Upper lobe of left lung (tissue), 4 donors: ENCODE results near the gene PDGFRA.

Source experiments
- CTCF ChIP-seq, 6 experiments: fragments of 450-650 bp in 4 of 6; fragments of 200-600 bp in 2 of 6; sonication (generic) in 2 of 6; IDR thresholded peaks; one replicate each; pipeline ENCODE4 v1.5.1; 2016 to 2019; ENCODE audit warnings: antibody characterized with exemption in 6 of 6
- POLR2A ChIP-seq, 4 donors: fragments of 450-650 bp; IDR thresholded peaks; one replicate each; pipeline ENCODE4 v1.5.1; 2016 to 2017; ENCODE audit warnings: antibody characterized with exemption in 4 of 4, mild to moderate bottlenecking in 2 of 4

DNA sequence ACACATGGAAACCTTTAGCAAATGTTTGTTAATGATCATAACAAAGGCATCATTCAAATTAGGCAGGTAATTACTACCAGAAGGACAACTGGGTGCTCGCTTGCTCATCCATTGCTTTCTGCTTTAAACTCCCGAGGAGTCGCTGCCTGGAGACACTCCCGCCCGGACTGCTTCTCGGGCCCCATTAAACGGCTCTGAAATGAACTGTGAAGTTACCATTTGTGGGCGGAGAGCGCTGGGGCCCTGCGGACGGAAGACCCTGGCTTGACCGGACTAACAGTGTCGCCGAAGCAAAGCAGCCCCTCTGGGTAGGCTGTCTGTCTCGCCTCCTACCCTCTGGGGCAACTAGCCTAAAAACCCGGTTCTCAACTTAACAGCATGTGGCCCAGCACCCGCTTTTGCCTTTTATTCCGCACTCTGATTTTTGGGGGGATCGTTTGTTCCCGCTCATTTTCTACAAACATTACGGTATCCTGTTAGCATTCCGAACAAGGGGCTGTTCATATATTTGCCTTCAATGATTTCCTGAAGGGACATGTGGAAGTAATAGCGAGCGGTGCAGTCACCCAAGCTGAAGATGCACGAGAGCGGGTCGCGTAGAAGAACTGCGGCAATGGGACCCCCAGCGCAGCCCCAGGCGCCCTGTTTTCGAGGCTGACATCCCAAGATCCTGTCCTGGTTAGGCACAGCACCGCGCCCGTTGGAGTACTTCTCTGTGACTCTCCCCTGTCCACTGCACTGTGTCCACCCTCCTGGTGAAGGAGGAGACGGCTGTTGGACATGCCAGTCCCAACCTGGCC, 1.6 kb upstream of the PDGFRA start:
- TF ChIP-seq CTCF (IDR thresholded peaks at IDR 0.05) (no peak), POLR2A (IDR thresholded peaks at IDR 0.05) (no peak)
